NT2/D1 (cell line): ENCODE measurements around the gene ARHGEF16.
A peak's percentile ranks its signal among the peaks of the same experiment; 100 is the strongest.

Source experiments
- DNase-seq: peaks from one replicate; pipeline ENCODE4 v3.0.0-alpha.2; 2011; ENCODE audit warnings: low read depth, low spot score
- H3K27me3 ChIP-seq: 2 replicates; pipeline ENCODE4 v1.6.0; 2011; ENCODE audit warnings: mild to moderate bottlenecking; ENCODE audit not compliant: insufficient read length, insufficient read depth
- H3K36me3 ChIP-seq: 2 replicates; pipeline ENCODE4 v1.6.1; 2011; ENCODE audit warnings: mild to moderate bottlenecking, low read length, mixed read lengths; ENCODE audit not compliant: insufficient read depth, insufficient read length
- H3K4me1 ChIP-seq: 2 replicates; pipeline ENCODE4 v1.5.1; 2011; ENCODE audit not compliant: insufficient read depth, insufficient read length
- H3K4me3 ChIP-seq: 2 replicates; pipeline ENCODE4 v1.5.1; 2011; ENCODE audit warnings: low read depth; ENCODE audit not compliant: insufficient read length
- H3K9ac ChIP-seq: 2 replicates; pipeline ENCODE4 v1.6.0; 2011; ENCODE audit warnings: low read depth; ENCODE audit not compliant: insufficient read length
- H3K9me3 ChIP-seq: 2 replicates; pipeline ENCODE4 v1.5.1; 2011; ENCODE audit warnings: mild to moderate bottlenecking, low read length; ENCODE audit not compliant: insufficient read depth
- SUZ12 ChIP-seq: IDR thresholded peaks from 2 replicates; pipeline ENCODE4 v1.6.1; 2011; ENCODE audit not compliant: insufficient read length, insufficient read depth; ENCODE audit errors: extremely low read depth
- YY1 ChIP-seq: IDR thresholded peaks from 2 replicates; pipeline ENCODE4 v1.6.1; 2011; ENCODE audit not compliant: insufficient read length, insufficient read depth
- ZNF274 ChIP-seq: IDR thresholded peaks from 2 replicates; pipeline ENCODE4 v1.6.1; 2011; ENCODE audit warnings: mild to moderate bottlenecking, low read depth, low read length

Gene ARHGEF16

DNA sequence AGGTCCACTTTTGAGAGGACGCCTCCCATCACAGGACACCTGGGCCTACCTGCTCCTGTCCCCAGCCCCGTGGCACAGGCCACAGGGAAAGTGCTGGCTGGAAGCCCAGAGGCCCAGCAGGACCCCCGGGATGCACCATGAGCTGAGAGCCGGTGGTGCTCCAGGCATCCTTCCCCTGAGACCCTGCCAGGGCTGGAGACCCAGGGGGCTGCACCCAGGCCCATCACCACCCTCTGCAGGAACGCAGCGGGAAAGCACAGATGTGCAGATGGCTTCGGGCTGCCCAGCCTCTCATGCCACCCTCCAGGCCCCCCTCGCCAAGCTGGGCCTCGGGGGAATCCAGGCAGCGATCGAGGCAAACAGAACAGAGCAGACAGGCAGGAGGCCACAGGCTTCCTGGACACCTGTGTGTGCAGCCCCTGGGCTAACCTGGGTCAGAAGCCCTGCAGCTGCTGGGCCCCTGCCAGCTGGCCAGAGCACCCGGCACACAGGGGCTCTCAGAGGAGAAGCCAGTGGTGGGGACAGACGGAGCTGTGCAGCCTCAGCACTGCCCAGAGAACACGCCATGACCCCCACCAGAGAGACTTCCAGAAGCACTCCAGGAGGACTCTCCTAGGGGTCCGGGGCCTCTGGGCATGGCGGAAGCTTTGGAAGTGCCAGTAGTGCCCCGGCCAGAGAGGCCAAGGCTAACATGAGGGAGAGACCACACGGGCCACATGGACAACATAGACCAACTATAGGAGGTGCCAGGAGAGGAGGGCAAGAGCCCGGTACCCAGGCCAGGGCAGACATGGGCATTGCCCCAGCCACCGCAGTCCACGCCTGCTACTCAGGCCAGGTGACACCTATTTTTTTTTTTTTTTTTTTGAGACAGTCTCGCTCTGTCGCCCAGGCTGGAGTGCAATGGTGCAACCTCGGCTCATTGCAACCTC, 71.4 kb downstream of the ARHGEF16 start:
- no peak for DNase-seq
- H3K27me3 ChIP-seq: no peaks in the 10 kb centered on the region
- no peak overlapping the region for H3K9ac ChIP-seq
- no peak for TF ChIP-seq SUZ12
- no peak for TF ChIP-seq YY1
- no peak for TF ChIP-seq ZNF274
- no peak overlapping the region for H3K4me3 ChIP-seq
- no peaks in the 10 kb centered on the region for H3K9me3 ChIP-seq
- H3K4me1 ChIP-seq: peaks cover 27% of the 10 kb centered on the region
- H3K36me3 ChIP-seq: peaks cover 8% of the 10 kb centered on the region

DNA sequence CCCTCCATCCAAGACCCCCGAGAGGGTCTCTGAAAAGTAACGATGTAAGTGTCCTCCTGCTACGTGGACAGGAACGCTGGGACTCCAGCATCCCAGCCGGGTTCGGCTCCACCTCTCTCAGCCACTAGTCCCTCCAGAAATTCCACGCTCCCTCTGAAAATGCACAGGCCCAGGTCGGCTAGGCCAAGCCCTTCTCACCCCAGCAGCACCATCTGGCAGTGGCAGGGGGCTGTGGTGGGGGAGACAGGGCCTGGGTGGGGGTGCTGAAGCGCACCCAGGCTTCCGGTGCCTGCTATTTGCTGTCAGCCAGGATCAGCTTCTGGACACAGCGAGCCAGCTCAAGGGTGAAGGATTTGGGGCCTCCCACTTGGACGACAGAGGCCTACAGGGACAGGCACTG, 73.3 kb downstream of the ARHGEF16 start:
- no peak for DNase-seq
- Histone ChIP-seq H3K4me1 (peaks cover 30% of the 10 kb centered on the region), H3K9me3 (no peaks in the 10 kb centered on the region), H3K36me3 (peaks cover 3% of the 10 kb centered on the region), H3K9ac (no peak overlapping the region), H3K4me3 (no peak overlapping the region), H3K27me3 (no peaks in the 10 kb centered on the region)
- TF ChIP-seq YY1 (no peak), SUZ12 (no peak)

DNA sequence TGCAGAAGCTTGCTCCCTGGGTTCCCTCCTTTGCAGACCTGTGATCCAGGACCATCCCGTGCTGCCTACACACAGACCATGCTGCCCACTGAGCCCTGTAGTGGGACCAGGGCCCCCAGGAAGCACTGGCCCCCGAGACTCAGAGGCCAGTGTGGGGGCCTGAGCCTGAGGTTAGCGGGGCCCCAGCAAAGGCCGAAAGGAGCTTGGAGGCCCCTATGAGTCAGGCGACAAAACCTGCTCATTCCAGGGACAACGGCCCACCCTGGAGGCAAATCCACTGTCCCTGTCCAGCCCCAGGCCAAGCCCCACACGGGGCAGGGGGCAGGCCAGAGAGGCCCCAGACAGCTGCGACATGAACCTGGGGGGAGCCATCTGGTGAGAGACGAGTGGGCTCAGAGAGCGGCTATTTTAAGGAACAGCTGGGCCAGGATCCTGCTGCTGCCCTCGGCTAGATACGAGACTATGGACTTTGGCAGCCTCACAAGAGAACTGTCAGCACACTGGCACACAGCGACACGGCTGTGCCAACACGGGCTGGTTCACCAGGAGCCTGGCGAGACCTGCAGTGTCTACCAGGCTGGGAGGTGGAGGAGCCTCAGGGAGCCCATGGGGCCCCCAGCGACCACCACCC, 74.7 kb downstream of the ARHGEF16 start:
- peaks cover 24% of the 10 kb centered on the region for H3K4me1 ChIP-seq
- peak overlapping the region; percentile 5 for H3K9ac ChIP-seq
- H3K36me3 ChIP-seq: peaks cover 3% of the 10 kb centered on the region
- no peak for TF ChIP-seq ZNF274
- no peak for TF ChIP-seq YY1
- TF ChIP-seq SUZ12: no peak
- DNase-seq: no peak
- H3K4me3 ChIP-seq: no peak overlapping the region
- H3K27me3 ChIP-seq: no peaks in the 10 kb centered on the region
- H3K9me3 ChIP-seq: no peaks in the 10 kb centered on the region

DNA sequence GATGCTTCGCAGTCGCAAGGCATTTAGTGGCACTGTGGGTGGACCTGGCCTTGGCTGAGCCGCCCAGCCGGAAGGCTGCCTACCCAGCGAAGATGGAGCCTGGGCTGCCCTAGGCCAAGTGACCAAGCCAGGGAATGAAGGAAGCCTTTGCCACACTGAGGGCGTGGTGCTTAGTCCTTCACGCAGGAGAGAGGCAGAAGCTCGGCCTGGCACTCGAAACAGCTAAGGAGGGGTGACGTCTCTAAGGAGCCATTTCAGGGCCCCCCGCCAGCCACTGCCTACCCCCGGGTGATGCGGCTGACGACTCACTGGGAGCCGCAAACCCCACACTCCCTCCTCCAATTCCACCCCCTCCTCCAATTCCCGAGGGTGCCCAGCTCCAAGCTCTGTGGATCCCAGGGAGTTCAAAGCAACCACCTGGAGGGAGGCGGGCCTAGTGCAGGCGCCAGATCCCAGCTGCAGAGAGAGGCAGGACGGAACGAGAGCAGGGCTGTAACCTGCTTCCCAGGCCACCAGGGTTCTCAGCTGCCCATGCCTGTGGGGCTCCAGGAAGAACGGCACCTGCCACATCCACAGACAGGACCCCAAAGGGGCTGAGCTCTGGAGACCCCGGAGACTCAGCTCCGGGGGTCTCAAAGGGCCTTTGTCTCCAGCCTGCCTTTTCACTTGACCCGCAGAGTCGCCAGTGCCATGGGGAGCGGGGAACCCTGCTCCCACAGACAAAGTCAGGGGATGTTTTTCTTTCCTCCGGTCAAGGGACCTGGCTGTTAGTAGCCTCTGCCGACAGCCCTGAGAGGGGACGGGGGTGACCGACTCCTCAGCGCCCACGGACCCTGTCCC, 75.8 kb downstream of the ARHGEF16 start:
- peak overlapping the region; percentile 49 for H3K4me3 ChIP-seq
- no peak for DNase-seq
- peaks cover 20% of the 10 kb centered on the region for H3K4me1 ChIP-seq
- peak overlapping the region; percentile 70 for H3K9ac ChIP-seq
- no peaks in the 10 kb centered on the region for H3K27me3 ChIP-seq
- no peaks in the 10 kb centered on the region for H3K9me3 ChIP-seq
- H3K36me3 ChIP-seq: peaks cover 3% of the 10 kb centered on the region
- TF ChIP-seq SUZ12: no peak
